A549 treated with ZK216348 at 1 μM for 4 hours (cell line): Measurements from ENCODE around the gene MIP. TPM values are rescaled to one million over a fixed set of nuclear protein-coding genes. Genes with fewer than 3 reads are reported as not detected.

Source experiments
- total RNA-seq: library from RNA; stranded (reverse); fragments of 200-300 nt; extraction: Qiagen RNA extraction; gene quantifications from 5 replicates; pipeline ENCODE4 v1.2.3, GENCODE V29; 2022; ENCODE audit warnings: low read depth

Gene MIP
- not detected in 5 replicates for total RNA-seq

GRCh38 chr12:56454557-56454956, at the start of gene MIP:
MIP (minus strand) TSS chr12:56454657; CDS start chr12:56454613, 44 bp downstream.

GRCh38 chr12:56488041-56488955, 33.8 kb upstream of the MIP start, which contains the start of gene GLS2:
GLS2 (minus strand) TSS chr12:56488161; CDS start chr12:56488118, 43 bp downstream.

GRCh38 chr12:56468216-56469006, 14.0 kb upstream of the MIP start, which contains the start of gene SPRYD4:
SPRYD4 (plus strand) TSS chr12:56468578; CDS start chr12:56468592, 14 bp downstream.

GRCh38 chr12:56448860-56449621, 5.4 kb downstream of the MIP start, which contains the start of gene TIMELESS:
TIMELESS (minus strand) TSS chr12:56449426; CDS start chr12:56434170, 15,256 bp downstream.

Other genes starting within 250 kb of the MIP start
- 22.5 to 29.2 TPM (median 24.2 TPM) in 5 replicates for gene RNF41, start 232.7 kb downstream of the MIP start, total RNA-seq
- gene NABP2, start 230.3 kb downstream of the MIP start, total RNA-seq: 58.8 to 64.0 TPM (median 61.2 TPM) in 5 replicates
- 0.21 TPM in 1 of 5 replicates, not detected in the others for gene SLC39A5, start 224.6 kb downstream of the MIP start, total RNA-seq
- 30.3 to 53.2 TPM (median 47.3 TPM) in 5 replicates for gene ANKRD52, start 196.3 kb downstream of the MIP start, total RNA-seq
- 16.1 to 18.7 TPM (median 17.7 TPM) in 5 replicates for gene COQ10A, start 187.7 kb downstream of the MIP start, total RNA-seq
- 154 to 178 TPM (median 157 TPM) in 5 replicates for gene CS, start 154.3 kb downstream of the MIP start, total RNA-seq
- 128 to 145 TPM (median 143 TPM) in 5 replicates for gene CNPY2, start 138.7 kb downstream of the MIP start, total RNA-seq
- 10.7 to 20.5 TPM (median 16.5 TPM) in 5 replicates for gene PAN2, start 120.7 kb downstream of the MIP start, total RNA-seq
- 0.31 to 0.70 TPM (median 0.46 TPM) in 5 replicates for gene IL23A, start 115.8 kb downstream of the MIP start, total RNA-seq
- 11.3 to 15.1 TPM (median 12.0 TPM) in 5 replicates for gene STAT2, start 94.5 kb downstream of the MIP start, total RNA-seq
- gene APOF, start 91.8 kb downstream of the MIP start, total RNA-seq: not detected in 5 replicates
- 31.9 to 39.8 TPM (median 38.2 TPM) in 5 replicates for gene TIMELESS, start 5.2 kb downstream of the MIP start, total RNA-seq
- 1.5 to 2.0 TPM (median 1.9 TPM) in 5 replicates for gene SPRYD4, start 13.9 kb upstream of the MIP start, total RNA-seq
- 0.12 to 1.5 TPM (median 0.27 TPM) in 3 of 5 replicates, not detected in the others for gene GLS2, start 33.5 kb upstream of the MIP start, total RNA-seq
- 8.0 to 16.8 TPM (median 14.3 TPM) in 5 replicates for gene RBMS2, start 67.2 kb upstream of the MIP start, total RNA-seq
- gene BAZ2A, start 175.7 kb upstream of the MIP start, total RNA-seq: 27.8 to 46.8 TPM (median 42.9 TPM) in 5 replicates
- gene ATP5F1B, start 191.3 kb upstream of the MIP start, total RNA-seq: 708 to 1,018 TPM (median 924 TPM) in 5 replicates
- 257 to 433 TPM (median 394 TPM) in 5 replicates for gene PTGES3, start 233.6 kb upstream of the MIP start, total RNA-seq